Fibroblast of lung (primary cell): ENCODE measurements around the gene HOXA11. TPM values are rescaled to one million over a fixed set of nuclear protein-coding genes. Genes with fewer than 3 reads are reported as not detected.
A peak's percentile ranks its signal among the peaks of the same experiment; 100 is the strongest.

Experiments
- DNase-seq, 2 donors: peaks; one replicate each; pipeline versions ENCODE4 v3.0.0 to v3.0.0-alpha.2; 2010; ENCODE audit warnings: low read depth in 2 of 2
- H2AFZ ChIP-seq: 2 replicates; pipeline ENCODE4 v1.5.1; 2012; ENCODE audit warnings: low read length, control low read depth, inconsistent platforms
- H3K27ac ChIP-seq: 2 replicates; pipeline ENCODE4 v1.5.1; 2011; ENCODE audit warnings: low read length, control low read depth; ENCODE audit not compliant: insufficient read depth
- H3K27me3 ChIP-seq: 2 replicates; pipeline ENCODE4 v1.5.1; 2011; ENCODE audit warnings: mild to moderate bottlenecking, low read length; ENCODE audit not compliant: control insufficient read depth, insufficient read depth
- H3K36me3 ChIP-seq: 2 replicates; pipeline ENCODE4 v1.5.1; 2011; ENCODE audit warnings: low read length; ENCODE audit not compliant: control insufficient read depth, insufficient read depth
- H3K4me1 ChIP-seq: 2 replicates; pipeline ENCODE4 v1.5.1; 2011; ENCODE audit warnings: low read length; ENCODE audit not compliant: control insufficient read depth, insufficient read depth; ENCODE audit errors: extremely low read depth
- H3K4me2 ChIP-seq: 2 replicates; pipeline ENCODE4 v1.5.1; 2011; ENCODE audit warnings: low read length, control low read depth; ENCODE audit not compliant: insufficient read depth; ENCODE audit errors: extremely low read depth
- H3K4me3 ChIP-seq, 4 experiments: fragments of 200-600 bp in 1 of 4; sonication (generic) in 1 of 4; replicated peaks in 1 of 4; 2 replicates each; pipeline ENCODE4 v1.5.1; 2011 to 2016; ENCODE audit warnings: low read length in 4 of 4, low read depth in 3 of 4, mild to moderate bottlenecking in 3 of 4, control low read depth in 2 of 4, inconsistent platforms in 1 of 4, mixed read lengths in 1 of 4; ENCODE audit not compliant: insufficient read depth in 1 of 4; ENCODE audit errors: control extremely low read depth in 1 of 4
- H3K79me2 ChIP-seq: 2 replicates; pipeline ENCODE4 v1.5.1; 2012; ENCODE audit warnings: mild to moderate bottlenecking, low read length, inconsistent platforms; ENCODE audit not compliant: control insufficient read depth, insufficient read depth
- H3K9ac ChIP-seq: 2 replicates; pipeline ENCODE4 v1.5.1; 2011; ENCODE audit warnings: mild to moderate bottlenecking, low read length, control low read depth; ENCODE audit not compliant: insufficient read depth
- H3K9me3 ChIP-seq: 2 replicates; pipeline ENCODE4 v1.5.1; 2012; ENCODE audit warnings: low read depth, low read length; ENCODE audit not compliant: control insufficient read depth, insufficient read depth
- H4K20me1 ChIP-seq: 2 replicates; pipeline ENCODE4 v1.5.1; 2011; ENCODE audit warnings: low read length; ENCODE audit not compliant: control insufficient read depth, insufficient read depth; ENCODE audit errors: extremely low read depth
- EZH2 ChIP-seq: IDR thresholded peaks from 2 replicates; pipeline ENCODE4 v1.5.1; 2012; ENCODE audit warnings: low read length, control low read depth, mild to moderate bottlenecking; ENCODE audit errors: missing control alignments
- polyA plus RNA-seq, 2 donors: library from polyadenylated mRNA; depleted of rRNA in 1 of 2; stranded (reverse) in 1 of 2; unstranded in 1 of 2; fragments of >200 nt; gene quantifications; 2 replicates each; pipeline ENCODE4 v1.2.1, GENCODE V29; 2011 to 2012; ENCODE audit warnings: missing spikeins in 1 of 2
- total RNA-seq: library from RNA; depleted of rRNA; stranded (reverse); fragments of >200 nt; gene quantifications from 2 replicates; pipeline ENCODE4 v1.2.1, GENCODE V29; 2014
- TF ChIP-seq, protein P1 (sequence below), 2 donors: IDR thresholded peaks in 1 of 2; conservative IDR thresholded peaks in 1 of 2; 1 replicate in 1 of 2; 2 replicates in 1 of 2; pipeline ENCODE4 v1.5.1; 2011 to 2012; ENCODE audit warnings: low read length in 2 of 2, control low read depth in 1 of 2, inconsistent platforms in 1 of 2, low read depth in 1 of 2, mild to moderate bottlenecking in 1 of 2

HOXA11 gene
- total and polyA plus RNA-seq, 2 donors (not counting 1 experiment from before 2014, with no cell fraction given), result 0.18 TPM; not detected in 1

GRCh38 chr7:27198138-27198841 is 13.3 kb upstream of the HOXA11 start:
- Histone ChIP-seq H3K36me3 (no peaks in the 10 kb centered on the region), H3K4me3 (no peak overlapping the region), H3K9ac (no peak overlapping the region), H2AFZ (no peak overlapping the region), H3K27me3 (peaks cover 73% of the 10 kb centered on the region), H3K4me2 (no peak overlapping the region), H3K27ac (no peak overlapping the region), H3K4me1 (no peaks in the 10 kb centered on the region), H3K9me3 (no peaks in the 10 kb centered on the region), H3K79me2 (no peaks in the 10 kb centered on the region), H4K20me1 (no peaks in the 10 kb centered on the region)
- TF ChIP-seq, protein P1, sequence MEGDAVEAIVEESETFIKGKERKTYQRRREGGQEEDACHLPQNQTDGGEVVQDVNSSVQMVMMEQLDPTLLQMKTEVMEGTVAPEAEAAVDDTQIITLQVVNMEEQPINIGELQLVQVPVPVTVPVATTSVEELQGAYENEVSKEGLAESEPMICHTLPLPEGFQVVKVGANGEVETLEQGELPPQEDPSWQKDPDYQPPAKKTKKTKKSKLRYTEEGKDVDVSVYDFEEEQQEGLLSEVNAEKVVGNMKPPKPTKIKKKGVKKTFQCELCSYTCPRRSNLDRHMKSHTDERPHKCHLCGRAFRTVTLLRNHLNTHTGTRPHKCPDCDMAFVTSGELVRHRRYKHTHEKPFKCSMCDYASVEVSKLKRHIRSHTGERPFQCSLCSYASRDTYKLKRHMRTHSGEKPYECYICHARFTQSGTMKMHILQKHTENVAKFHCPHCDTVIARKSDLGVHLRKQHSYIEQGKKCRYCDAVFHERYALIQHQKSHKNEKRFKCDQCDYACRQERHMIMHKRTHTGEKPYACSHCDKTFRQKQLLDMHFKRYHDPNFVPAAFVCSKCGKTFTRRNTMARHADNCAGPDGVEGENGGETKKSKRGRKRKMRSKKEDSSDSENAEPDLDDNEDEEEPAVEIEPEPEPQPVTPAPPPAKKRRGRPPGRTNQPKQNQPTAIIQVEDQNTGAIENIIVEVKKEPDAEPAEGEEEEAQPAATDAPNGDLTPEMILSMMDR (conservative IDR thresholded peaks at IDR 0.05 in 1 of 2, IDR thresholded peaks at IDR 0.05 in 1 of 2; ENCODE audit: low read depth in 1 of 2, low read length in 2 of 2), result no peak
- TF ChIP-seq EZH2, result peak; percentile 96
- DNase-seq, result no peak

DNA sequence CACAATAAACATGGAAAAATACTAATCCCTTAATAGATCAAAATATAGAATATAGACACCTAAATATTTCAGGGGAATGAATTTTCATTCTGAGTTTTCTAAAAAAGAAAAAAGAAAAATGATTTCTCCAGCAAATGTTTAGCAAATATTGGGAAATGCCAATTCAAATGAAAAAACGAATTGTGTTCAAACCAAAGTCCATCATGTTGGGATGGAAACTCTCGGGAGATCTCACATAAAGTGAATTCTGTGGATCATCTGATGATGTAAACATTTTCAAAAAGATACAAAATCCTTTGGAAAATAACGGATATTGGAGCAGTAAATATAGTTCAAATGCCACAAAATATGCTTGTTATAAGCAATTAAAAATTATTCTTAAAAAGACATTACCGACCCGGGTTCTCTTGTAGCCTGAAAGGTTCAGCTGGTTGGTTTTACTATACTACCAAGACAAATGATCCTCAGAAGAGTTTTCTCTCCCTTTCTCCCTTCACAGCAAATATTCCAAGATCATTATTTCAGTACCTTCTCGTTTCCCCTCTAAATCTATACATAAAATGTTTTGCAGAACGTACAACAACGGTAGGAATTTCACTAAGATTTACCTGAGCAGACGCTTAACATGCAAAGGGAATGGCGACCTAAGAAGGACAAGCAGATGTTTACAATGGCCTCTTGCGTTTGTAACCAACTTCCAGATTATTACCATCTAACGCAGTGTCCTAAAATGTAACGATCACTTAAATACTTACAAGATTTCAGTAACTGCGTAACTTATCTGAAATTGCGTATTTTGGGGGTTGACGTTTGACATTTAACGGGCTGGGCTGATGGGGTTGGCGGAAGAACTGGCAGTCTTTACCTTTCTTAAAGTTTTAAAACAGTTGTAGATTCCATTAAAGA is 12.4 kb upstream of the HOXA11 start:
- Histone ChIP-seq H3K27ac (no peak overlapping the region), H3K4me3 (no peak overlapping the region), H3K36me3 (no peaks in the 10 kb centered on the region), H3K4me1 (no peaks in the 10 kb centered on the region), H3K79me2 (no peaks in the 10 kb centered on the region), H3K9me3 (no peaks in the 10 kb centered on the region), H2AFZ (no peak overlapping the region), H4K20me1 (no peaks in the 10 kb centered on the region), H3K9ac (no peak overlapping the region), H3K27me3 (peaks cover 71% of the 10 kb centered on the region), H3K4me2 (no peak overlapping the region)
- TF ChIP-seq, protein P1 (conservative IDR thresholded peaks at IDR 0.05 in 1 of 2, IDR thresholded peaks at IDR 0.05 in 1 of 2; ENCODE audit: low read depth in 1 of 2, low read length in 2 of 2), result no peak
- TF ChIP-seq EZH2, result no peak
- no peak for DNase-seq

DNA sequence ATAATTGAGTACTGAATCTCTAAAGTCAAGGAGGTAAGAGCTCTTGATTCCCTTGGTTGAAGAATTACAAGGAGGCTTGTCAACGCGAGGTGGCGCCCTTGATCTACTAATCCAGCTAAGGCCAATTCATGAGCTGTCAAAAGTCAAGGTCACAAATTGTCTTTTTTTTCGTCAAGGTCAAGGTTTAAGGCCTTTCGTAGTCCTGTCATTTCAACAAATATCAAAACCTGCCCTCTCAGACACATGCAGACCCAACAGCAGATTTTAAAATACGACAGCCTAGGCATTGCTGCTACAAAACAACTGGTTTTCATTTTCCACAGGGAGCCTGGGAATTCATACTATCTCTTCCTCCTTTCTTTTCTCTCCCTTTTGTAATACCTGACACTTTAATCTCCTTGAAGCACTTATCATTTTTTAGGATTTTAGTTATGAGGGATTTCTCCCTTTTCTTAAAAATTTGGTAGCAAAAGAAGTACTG is 11.3 kb upstream of the HOXA11 start:
- Histone ChIP-seq H3K27me3 (peaks cover 71% of the 10 kb centered on the region), H3K4me3 (no peak overlapping the region), H3K9me3 (no peaks in the 10 kb centered on the region), H2AFZ (no peak overlapping the region), H3K79me2 (no peaks in the 10 kb centered on the region), H4K20me1 (no peaks in the 10 kb centered on the region), H3K4me1 (no peaks in the 10 kb centered on the region), H3K36me3 (no peaks in the 10 kb centered on the region), H3K27ac (no peak overlapping the region), H3K4me2 (no peak overlapping the region), H3K9ac (no peak overlapping the region)
- peak; percentile 52 to 83 for DNase-seq
- no peak for TF ChIP-seq EZH2
- TF ChIP-seq, protein P1 (conservative IDR thresholded peaks at IDR 0.05 in 1 of 2, IDR thresholded peaks at IDR 0.05 in 1 of 2; ENCODE audit: low read depth in 1 of 2, low read length in 2 of 2), result peak; percentile 81 to 88
